ENCODE data around the gene FTSJ1.

DNA sequence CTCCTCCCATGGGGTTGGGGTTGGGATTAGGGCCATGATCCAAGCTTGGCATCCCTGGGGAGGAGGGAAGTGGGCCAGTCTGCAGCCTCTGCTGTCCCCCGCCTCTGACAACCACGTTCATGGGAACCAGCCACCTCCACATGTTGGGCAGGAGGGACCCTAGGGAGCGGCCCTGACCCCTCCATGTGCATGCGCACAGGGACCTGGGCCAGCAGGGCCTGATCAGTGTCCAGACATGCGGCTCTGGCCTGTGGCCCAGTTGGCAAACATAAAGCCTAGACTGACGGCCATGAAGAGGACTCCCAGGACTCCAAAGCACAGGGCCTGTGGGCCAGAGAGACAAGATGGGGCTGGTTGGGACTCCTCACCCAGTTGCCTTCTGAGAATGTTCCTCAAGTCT, 17.3 kb upstream of the FTSJ1 start:
- TF ChIP-seq MAX (IDR thresholded peaks at IDR 0.05) (no peak), POLR2A (IDR thresholded peaks at IDR 0.05; ENCODE audit: control extremely low read depth in 1 of 2, low read depth in 2 of 2, low read length in 2 of 2) (no peak)

All from H1 (cell line).